Activated CD4-positive, alpha-beta T cell treated with anti-CD3 and anti-CD28 coated beads, Interleukin-2, amount 10 ng/mL, durations not matched to agents 24 days and 14 days (primary cell): ENCODE data around the gene TMEM150B. TPM values are rescaled to one million over a fixed set of nuclear protein-coding genes. Genes with fewer than 3 reads are reported as not detected.
A peak's percentile ranks its signal among the peaks of the same experiment; 100 is the strongest.

Experiments
- DNase-seq: peaks from one replicate; pipeline ENCODE4 v3.0.0; 2022
- H3K27ac Mint-ChIP-seq: one replicate; pipeline ENCODE4 v1.8.0; 2022; ENCODE audit warnings: mild to moderate bottlenecking, mixed read lengths
- H3K27me3 Mint-ChIP-seq: one replicate; pipeline ENCODE4 v1.8.0; 2022; ENCODE audit warnings: mixed read lengths
- H3K36me3 Mint-ChIP-seq: one replicate; pipeline ENCODE4 v1.8.0; 2022; ENCODE audit warnings: low read depth, mild to moderate bottlenecking, mixed read lengths
- H3K4me1 Mint-ChIP-seq: one replicate; pipeline ENCODE4 v1.8.0; 2021; ENCODE audit warnings: mixed read lengths
- H3K4me3 Mint-ChIP-seq: one replicate; pipeline ENCODE4 v1.8.0; 2022; ENCODE audit warnings: mild to moderate bottlenecking, moderate library complexity, mixed read lengths
- H3K9me3 Mint-ChIP-seq: one replicate; pipeline ENCODE4 v1.8.0; 2021; ENCODE audit warnings: mixed read lengths
- intact Hi-C: fragments of 100-400 bp; cut with micrococcal nuclease; formaldehyde crosslinking; loops from one replicate; pipeline ENCODE4 v1.15.1; 2023
- total RNA-seq: library from RNA; stranded (reverse); gene quantifications from 2 replicates; pipeline ENCODE4 v1.2.3, GENCODE V29; 2022

TMEM150B gene
- total RNA-seq, 1 donor from 2014 or later: 0.28 TPM

DNA sequence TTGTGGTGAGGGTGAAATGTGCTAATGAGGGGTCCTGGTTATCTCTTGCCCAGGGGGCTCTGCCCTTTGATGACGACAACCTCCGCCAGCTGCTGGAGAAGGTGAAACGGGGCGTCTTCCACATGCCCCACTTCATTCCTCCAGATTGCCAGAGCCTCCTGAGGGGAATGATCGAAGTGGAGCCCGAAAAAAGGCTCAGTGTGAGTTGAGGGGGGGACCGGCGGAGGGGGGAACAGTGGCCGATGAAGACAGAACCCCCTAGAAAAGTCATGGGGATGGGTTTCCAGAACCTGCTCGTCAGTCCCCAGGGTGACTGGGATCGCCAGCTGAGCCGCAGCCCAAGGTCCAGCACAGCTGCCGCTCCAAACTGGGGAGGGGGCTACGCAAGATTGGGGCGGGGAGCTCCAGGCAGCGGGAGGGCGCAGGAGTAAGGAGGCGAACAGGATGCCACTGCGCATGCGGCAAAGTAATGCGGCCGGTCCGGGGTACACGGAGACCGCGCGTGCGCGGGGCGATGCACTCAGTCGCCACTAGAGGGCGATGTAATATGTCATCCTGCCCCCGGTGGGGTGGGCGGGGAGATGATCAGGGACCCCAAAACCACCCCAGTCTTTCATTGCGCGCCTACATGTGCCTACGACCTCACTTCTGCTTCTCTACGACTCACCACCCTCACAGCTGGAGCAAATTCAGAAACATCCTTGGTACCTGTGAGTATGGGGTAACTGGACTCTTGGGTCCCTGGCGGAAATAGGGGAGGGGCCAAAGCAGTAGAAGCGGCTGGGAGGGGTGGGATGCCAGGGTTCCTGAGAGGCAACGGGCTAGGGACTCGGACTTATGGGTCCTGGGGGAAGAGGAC is 23.5 kb downstream of the TMEM150B start:
- intact Hi-C loops: loop anchor here (1.0 to 5.0 kb wide), 4 partner anchors 38 to 201 kb away; partner anchors contain the start of genes KMT5C, RPL28, TMEM238 and UBE2S
- peak overlapping the region; percentile 95 for H3K4me3 Mint-ChIP-seq
- H3K4me1 Mint-ChIP-seq: peaks cover 16% of the 10 kb centered on the region
- no peaks in the 10 kb centered on the region for H3K27me3 Mint-ChIP-seq
- DNase-seq: peak; percentile 99
- peak overlapping the region; percentile 95 for H3K27ac Mint-ChIP-seq
- no peaks in the 10 kb centered on the region for H3K9me3 Mint-ChIP-seq
- peaks cover 4% of the 10 kb centered on the region for H3K36me3 Mint-ChIP-seq

GRCh38 chr19:55300886-55301458 is 24.2 kb downstream of the TMEM150B start:
- Mint-ChIP-seq H3K36me3 (peaks cover 4% of the 10 kb centered on the region), H3K4me3 (peak overlapping the region; percentile 95), H3K27ac (peak overlapping the region; percentile 95), H3K27me3 (no peaks in the 10 kb centered on the region), H3K9me3 (no peaks in the 10 kb centered on the region), H3K4me1 (peaks cover 14% of the 10 kb centered on the region)
- intact Hi-C loops: loop anchor here (5.0 kb wide), 2 partner anchors 106 to 201 kb away; partner anchors contain the start of gene UBE2S
- DNase-seq: peak; percentile 55

GRCh38 chr19:55299991-55300390 is 25.1 kb downstream of the TMEM150B start:
- no peak overlapping the region for H3K4me3 Mint-ChIP-seq
- H3K27ac Mint-ChIP-seq: no peak overlapping the region
- intact Hi-C loops: loop anchor here (5.0 kb wide), 2 partner anchors 107 to 202 kb away; partner anchors contain the start of gene UBE2S
- peak; percentile 52 for DNase-seq
- peaks cover 9% of the 10 kb centered on the region for H3K4me1 Mint-ChIP-seq
- no peaks in the 10 kb centered on the region for H3K36me3 Mint-ChIP-seq
- H3K9me3 Mint-ChIP-seq: no peaks in the 10 kb centered on the region
- no peaks in the 10 kb centered on the region for H3K27me3 Mint-ChIP-seq

DNA sequence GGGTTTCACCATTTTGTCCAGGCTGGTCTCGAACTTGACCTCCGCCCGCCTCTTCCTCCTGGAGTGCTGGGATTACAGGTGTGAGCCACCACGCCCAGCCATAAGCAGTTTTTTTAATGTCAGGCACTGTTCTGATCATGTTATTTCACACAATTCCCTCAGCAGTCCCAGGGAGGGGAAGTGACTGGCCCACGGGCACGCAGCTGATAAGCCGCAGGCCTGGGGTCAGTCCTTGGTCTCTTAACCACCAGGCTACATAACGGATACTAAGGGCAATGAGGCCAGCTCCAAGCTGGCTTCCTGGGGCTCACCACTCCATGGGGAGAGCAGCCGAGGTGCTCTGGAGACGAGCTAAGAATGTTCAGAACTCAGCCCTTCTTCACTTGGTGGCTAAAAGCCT is 27.9 kb downstream of the TMEM150B start:
- intact Hi-C loops: no loop called here
- DNase-seq: no peak
- no peaks in the 10 kb centered on the region for H3K9me3 Mint-ChIP-seq
- H3K36me3 Mint-ChIP-seq: no peaks in the 10 kb centered on the region
- H3K27me3 Mint-ChIP-seq: no peaks in the 10 kb centered on the region
- peaks cover 8% of the 10 kb centered on the region for H3K4me1 Mint-ChIP-seq
- no peak overlapping the region for H3K27ac Mint-ChIP-seq
- H3K4me3 Mint-ChIP-seq: no peak overlapping the region

DNA sequence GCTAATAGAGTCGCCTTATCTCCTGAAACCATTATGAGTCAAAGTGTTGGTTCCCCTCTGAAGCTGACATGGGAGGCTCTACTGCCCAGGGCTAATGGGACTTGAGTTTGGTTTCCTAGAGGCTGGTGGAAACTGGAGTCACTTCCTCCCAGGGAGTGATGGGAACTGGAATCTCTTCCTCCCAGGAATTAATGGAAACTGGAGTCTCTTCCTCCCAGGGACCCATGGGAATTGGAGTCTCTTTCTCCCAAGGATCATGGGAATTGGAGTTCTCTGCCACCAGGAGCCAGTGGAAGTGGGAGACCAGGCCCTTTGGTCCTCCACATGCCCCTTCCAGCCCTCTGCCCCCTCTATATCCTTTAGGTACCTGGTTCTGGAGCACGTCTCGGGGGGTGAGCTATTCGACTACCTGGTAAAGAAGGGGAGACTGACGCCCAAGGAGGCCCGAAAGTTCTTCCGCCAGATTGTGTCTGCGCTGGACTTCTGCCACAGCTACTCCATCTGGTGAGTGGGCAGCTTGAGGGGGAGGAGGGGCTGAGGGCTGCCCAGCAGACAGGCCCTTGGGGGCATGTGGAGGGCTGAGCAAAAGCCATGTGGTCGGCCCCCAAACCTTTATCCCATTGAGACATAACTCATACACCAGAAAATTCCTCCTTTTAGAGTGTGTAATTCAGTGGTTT is 35.9 kb downstream of the TMEM150B start:
- no peak overlapping the region for H3K27ac Mint-ChIP-seq
- H3K4me1 Mint-ChIP-seq: peaks cover 2% of the 10 kb centered on the region
- H3K9me3 Mint-ChIP-seq: no peaks in the 10 kb centered on the region
- H3K4me3 Mint-ChIP-seq: no peak overlapping the region
- intact Hi-C loops: no loop called here
- H3K27me3 Mint-ChIP-seq: no peaks in the 10 kb centered on the region
- no peak for DNase-seq
- no peaks in the 10 kb centered on the region for H3K36me3 Mint-ChIP-seq

DNA sequence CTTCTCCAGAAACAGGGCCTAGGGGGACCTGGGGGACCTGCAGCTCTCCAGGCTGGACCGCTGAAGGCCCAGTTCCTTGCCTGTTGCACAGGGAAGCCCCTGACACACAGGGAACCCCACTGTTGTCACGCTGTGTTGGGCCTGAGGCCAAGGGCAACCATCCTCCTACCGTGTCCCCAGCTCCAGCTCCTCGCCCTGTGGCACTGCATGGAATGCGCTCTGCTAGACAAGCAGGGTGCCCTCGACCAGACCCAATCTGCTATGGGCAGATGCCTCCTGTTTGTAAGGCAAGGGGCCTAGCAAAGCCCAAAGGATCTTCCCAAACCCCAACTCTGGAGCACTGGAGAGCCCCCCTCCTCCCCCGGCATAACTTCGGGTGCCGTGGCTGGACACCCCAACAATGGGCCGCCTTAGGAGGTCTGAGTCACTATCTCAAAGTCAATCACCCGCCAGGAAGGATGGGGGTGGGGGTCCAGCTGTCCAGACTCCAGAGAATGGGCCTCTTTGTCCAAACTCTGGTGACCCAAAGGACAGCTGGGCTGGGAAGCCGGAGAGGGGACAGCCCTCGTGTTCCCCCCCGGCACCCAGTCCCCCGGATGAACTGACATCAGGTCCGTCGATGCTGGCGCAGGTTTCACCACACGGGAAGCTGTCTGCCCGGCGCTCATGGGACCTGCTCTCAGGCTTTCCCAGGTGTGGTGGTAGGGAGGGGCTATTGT is 37.6 kb downstream of the TMEM150B start:
- H3K36me3 Mint-ChIP-seq: no peaks in the 10 kb centered on the region
- DNase-seq: no peak
- H3K9me3 Mint-ChIP-seq: no peaks in the 10 kb centered on the region
- peaks cover 4% of the 10 kb centered on the region for H3K27me3 Mint-ChIP-seq
- H3K4me3 Mint-ChIP-seq: no peak overlapping the region
- intact Hi-C loops: no loop called here
- no peak overlapping the region for H3K27ac Mint-ChIP-seq
- H3K4me1 Mint-ChIP-seq: peaks cover 7% of the 10 kb centered on the region

GRCh38 chr19:55285229-55285890 is 39.8 kb downstream of the TMEM150B start:
- Mint-ChIP-seq H3K9me3 (no peaks in the 10 kb centered on the region), H3K27me3 (peaks cover 4% of the 10 kb centered on the region), H3K4me1 (peaks cover 17% of the 10 kb centered on the region), H3K4me3 (peak overlapping the region; percentile 39), H3K27ac (no peak overlapping the region), H3K36me3 (no peaks in the 10 kb centered on the region)
- intact Hi-C loops: no loop called here
- DNase-seq: no peak

GRCh38 chr19:55284405-55285058 is 40.6 kb downstream of the TMEM150B start:
- DNase-seq: no peak
- no peak overlapping the region for H3K27ac Mint-ChIP-seq
- H3K27me3 Mint-ChIP-seq: peaks cover 4% of the 10 kb centered on the region
- peaks cover 23% of the 10 kb centered on the region for H3K4me1 Mint-ChIP-seq
- intact Hi-C loops: no loop called here
- H3K4me3 Mint-ChIP-seq: peak overlapping the region; percentile 39
- H3K9me3 Mint-ChIP-seq: no peaks in the 10 kb centered on the region
- peaks cover 3% of the 10 kb centered on the region for H3K36me3 Mint-ChIP-seq

DNA sequence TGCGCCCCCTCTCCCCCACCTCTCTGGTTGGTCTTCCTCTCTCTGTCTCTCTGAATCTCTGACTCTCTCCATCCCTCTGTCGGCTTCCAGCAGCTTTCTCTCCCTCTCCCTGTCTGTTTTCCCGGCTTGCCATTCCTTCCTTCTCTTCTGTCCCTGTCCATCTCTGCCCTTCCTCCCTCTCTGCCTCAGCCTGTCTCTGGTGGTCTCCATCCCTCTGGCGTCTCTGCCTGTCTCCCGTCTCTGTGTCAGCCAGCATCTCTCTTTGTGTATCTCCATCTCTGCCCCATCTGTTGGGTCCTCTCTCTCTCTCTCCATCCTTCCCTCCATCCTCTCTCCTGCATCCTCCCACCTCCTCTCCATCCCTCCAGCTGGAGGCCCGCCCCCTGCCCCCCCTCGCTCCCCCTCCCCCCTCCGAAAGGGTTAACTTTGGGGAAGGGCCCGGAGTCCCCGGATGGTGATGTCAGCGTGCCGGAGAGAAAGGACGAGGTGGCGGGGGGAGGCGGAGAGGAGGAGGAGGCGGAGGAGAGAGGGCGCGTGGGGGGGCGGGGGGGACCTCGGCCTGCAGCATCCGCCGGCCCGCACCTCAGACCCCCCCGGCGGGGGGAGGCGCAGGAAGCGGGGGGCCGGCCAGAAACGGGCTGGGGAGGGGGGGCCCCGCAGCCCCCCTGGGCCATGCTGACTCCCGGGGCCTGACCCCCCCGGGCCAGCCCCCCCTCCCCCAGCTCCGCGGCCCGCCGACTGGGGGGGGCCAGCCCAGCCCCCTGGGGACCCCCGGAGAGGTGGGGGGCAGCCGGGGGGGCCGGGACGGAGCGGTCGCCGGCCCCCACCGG is 41.4 kb downstream of the TMEM150B start, which contains the start of gene BRSK1:
BRSK1 (plus strand) TSS at position 450 of the 830 bp plus-strand sequence. CDS start 446 bp downstream, outside the sequence.
- H3K9me3 Mint-ChIP-seq: no peaks in the 10 kb centered on the region
- intact Hi-C loops: no loop called here
- H3K27me3 Mint-ChIP-seq: peaks cover 4% of the 10 kb centered on the region
- H3K4me3 Mint-ChIP-seq: peak within 1 kb of the TSS; percentile 69
- DNase-seq: peak; percentile 82
- H3K4me1 Mint-ChIP-seq: peaks cover 25% of the 10 kb centered on the region
- H3K36me3 Mint-ChIP-seq: peaks cover 3% of the 10 kb centered on the region
- peak within 1 kb of the TSS; percentile 8 for H3K27ac Mint-ChIP-seq

DNA sequence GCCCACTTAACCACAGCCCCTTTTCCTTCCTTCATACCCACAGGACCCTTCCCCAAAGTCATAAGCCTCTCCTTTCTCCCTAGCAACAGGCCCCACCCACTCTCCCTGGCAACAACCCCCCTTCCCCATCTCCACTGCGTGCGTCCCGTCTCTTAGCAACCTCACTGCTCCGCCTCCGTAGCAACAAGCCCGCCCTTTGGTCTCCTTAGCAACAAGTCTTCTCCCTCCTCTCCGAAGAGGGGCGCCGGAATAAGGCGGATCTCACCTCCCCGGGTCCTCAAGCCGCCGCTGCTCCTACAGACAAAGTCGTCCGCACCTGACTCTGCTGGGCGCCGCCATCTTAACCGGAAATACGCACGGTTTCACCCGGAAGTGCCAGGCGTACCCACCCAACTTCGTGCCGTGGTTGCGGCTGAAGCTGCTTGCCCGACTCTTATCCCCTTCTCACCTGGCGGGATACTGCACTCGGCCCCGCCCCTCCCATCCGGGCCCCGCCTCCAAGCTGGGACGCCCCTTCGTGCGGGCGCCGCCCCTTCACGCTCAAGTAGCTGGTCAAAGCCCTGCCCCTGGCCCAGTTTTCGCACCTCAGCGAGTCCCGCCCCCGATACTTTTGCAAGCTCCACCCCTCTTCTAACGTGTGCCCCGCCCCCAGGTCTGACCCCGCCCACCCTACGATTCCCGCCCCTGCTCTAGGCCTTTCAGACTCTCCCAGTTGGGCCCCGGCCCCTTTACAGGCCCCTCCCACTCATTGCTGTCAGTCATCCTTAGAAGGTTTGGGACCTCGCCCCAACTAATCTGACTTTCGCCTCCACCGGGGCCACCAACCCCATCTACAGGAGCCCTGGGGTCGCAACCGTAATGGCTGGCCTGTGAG is 45.1 kb downstream of the TMEM150B start, which contains the start of gene HSPBP1:
HSPBP1 (minus strand) TSS at position 341 of the 874 bp plus-strand sequence. CDS start 502 bp downstream, outside the sequence.
- peak; percentile 98 for DNase-seq
- H3K4me1 Mint-ChIP-seq: peaks cover 31% of the 10 kb centered on the region
- H3K27ac Mint-ChIP-seq: peak within 1 kb of the TSS; percentile 99
- H3K36me3 Mint-ChIP-seq: peaks cover 12% of the 10 kb centered on the region
- peak within 1 kb of the TSS; percentile 100 for H3K4me3 Mint-ChIP-seq
- intact Hi-C loops: loop anchor here (1.0 kb wide), 3 partner anchors 21 to 105 kb away; partner anchors contain the start of genes KMT5C, PPP6R1 and RPL28
- peaks cover 4% of the 10 kb centered on the region for H3K27me3 Mint-ChIP-seq
- H3K9me3 Mint-ChIP-seq: no peaks in the 10 kb centered on the region

DNA sequence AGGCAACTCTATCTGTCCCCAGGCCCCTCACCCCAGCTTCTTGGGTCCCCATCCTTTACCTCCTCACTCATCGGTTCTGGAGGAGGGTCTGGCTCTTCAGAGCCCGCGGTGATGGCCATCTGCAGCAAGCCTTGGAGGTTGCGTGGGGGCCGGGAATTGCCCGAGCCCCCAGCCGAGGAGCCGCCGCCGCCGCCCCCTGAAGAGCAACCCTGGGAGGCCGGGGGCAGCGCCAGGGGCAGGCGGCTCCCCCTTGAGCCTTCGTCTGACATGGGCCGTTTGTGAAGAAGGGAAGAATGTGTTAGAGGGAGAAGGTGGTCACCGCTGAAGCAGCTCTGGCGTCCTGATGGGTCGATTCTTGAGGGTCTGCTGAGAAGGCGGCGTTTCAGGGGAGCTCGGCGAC is 45.8 kb downstream of the TMEM150B start:
- intact Hi-C loops: no loop called here
- peak overlapping the region; percentile 99 for H3K27ac Mint-ChIP-seq
- DNase-seq: no peak
- H3K4me1 Mint-ChIP-seq: peaks cover 31% of the 10 kb centered on the region
- H3K9me3 Mint-ChIP-seq: no peaks in the 10 kb centered on the region
- H3K4me3 Mint-ChIP-seq: peak overlapping the region; percentile 100
- H3K36me3 Mint-ChIP-seq: peaks cover 12% of the 10 kb centered on the region
- H3K27me3 Mint-ChIP-seq: peaks cover 4% of the 10 kb centered on the region
